ENCODE data around the gene POLR2F. TPM values are rescaled to one million over a fixed set of nuclear protein-coding genes. Genes with fewer than 3 reads are reported as not detected.

POLR2F gene
- total and polyA plus RNA-seq, 9 of the 15 experiments (the other 6 are each of a cell fraction or from before 2014, with no cell fraction given), result 98.9 to 410 (median 168) TPM

DNA sequence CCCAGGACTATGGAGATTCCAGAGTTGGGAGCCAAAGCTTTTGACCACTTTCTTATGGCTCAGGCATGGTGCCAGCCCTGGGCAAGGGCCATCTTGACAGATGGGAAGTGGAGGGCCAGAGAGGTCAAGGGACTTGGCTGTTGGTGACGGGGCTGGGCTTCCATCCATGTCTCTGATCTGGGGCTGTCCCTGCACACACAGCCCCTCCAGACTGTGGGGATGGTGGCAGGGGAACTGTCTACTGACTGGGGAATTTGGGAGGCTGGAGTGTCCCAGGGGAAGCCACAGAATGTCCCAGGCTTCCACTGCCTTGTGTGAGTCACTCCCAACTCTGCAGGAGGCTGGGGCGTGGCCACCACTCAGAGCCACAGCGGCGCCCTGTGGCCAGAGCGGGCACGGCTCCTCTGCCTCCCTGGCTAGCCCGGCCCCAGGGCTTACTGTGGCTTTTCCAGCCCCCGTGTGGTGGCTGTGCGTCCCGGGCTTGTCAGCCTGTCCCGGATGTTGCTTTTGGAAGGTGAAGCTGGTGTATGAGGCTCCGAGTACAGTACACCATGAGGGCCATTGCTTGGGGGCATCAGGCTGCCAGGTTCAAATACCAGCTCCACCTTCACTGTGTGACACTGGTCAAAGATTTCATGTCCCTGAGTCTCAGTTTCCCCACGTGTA, 19.7 kb upstream of the POLR2F start:
- POLR2A ChIA-PET, result interaction anchor here (0.5 to 2.0 kb wide), 5 partner anchors 20 to 268 kb away, joined by 3 to 6 read pairs (median 4); partner anchors contain the start of genes C22orf23, MAFF, MICALL1 and POLR2F
- no peaks in the 10 kb centered on the region for H3K79me2 ChIP-seq (ENCODE audit: control insufficient read depth, insufficient read depth, low read length)
- CTCF ChIA-PET (ENCODE audit: low intra/inter-chr PET ratio), result interaction anchor here (0.5 to 1.4 kb wide), 3 partner anchors 46 to 142 kb away, joined by 3 to 5 read pairs (median 3); no protein-coding TSS in a partner anchor
- no peaks in the 10 kb centered on the region for H4K20me1 ChIP-seq (replicated peaks; ENCODE audit: control insufficient read depth, insufficient read depth, low read length)
- peak; percentile 93 for FAIRE-seq
- H3K4me1 ChIP-seq (replicated peaks in 1 of 2; ENCODE audit: control insufficient read depth in 2 of 2, insufficient read depth in 2 of 2, low read length in 2 of 2), result peaks cover 9 to 24% of the 10 kb centered on the region in 2 experiments; a peak in 4 of 5 replicates
- peak overlapping the region; percentile 73 for H3K27ac ChIP-seq (ENCODE audit: extremely low read depth, low read depth, low read length)
- in situ Hi-C loops (cut with MboI), result no loop called here
- H3K27me3 ChIP-seq (ENCODE audit: control insufficient read depth in 2 of 2, insufficient read depth in 2 of 2, low read length in 2 of 2), result no peaks in the 10 kb centered on the region
- no peaks in the 10 kb centered on the region for H3K9me1 ChIP-seq (ENCODE audit: control insufficient read depth, insufficient read depth, low read length)
- peaks cover 5% of the 10 kb centered on the region; the same call in 1 of the 3 replicates for H3K36me3 ChIP-seq (ENCODE audit: control insufficient read depth, insufficient read depth, low read length)
- peak overlapping the region; percentile 38 to 68 for H3K9ac ChIP-seq (ENCODE audit: insufficient read depth in 1 of 2, low read depth in 2 of 2, low read length in 2 of 2)
- no TSS peak for BruUV-seq (replicated peaks)
- peak overlapping the region; percentile 63 for H3K4me2 ChIP-seq (ENCODE audit: insufficient read depth, low read length)
- peak; percentile 100 for ATAC-seq
- intact Hi-C loops (cut with micrococcal nuclease), result no loop called here
- under 1% methylated on average over 12 of the region's 13 CpGs for WGBS (ENCODE audit: insufficient coverage, low coverage, missing lambda C conversion rate)
- H3K9me3 ChIP-seq (replicated peaks; ENCODE audit: control insufficient read depth, insufficient read depth, low read depth, low read length), result no peaks in the 10 kb centered on the region
- DNase-seq (ENCODE audit: extremely low read depth in 1 of 4, low spot score in 3 of 4), result peak; percentile 87 to 91 (median 88)
- H2AFZ ChIP-seq (ENCODE audit: low read depth, low read length), result peak overlapping the region; percentile 91
- no peak overlapping the region for H3K4me3 ChIP-seq
- TF ChIP-seq LEF1 (IDR thresholded peaks at IDR 0.05) (no peak), ZNF134 (CRISPR knock-in tag; conservative IDR thresholded peaks at IDR 0.05) (no peak), RAD21 (CRISPR knock-in tag; conservative IDR thresholded peaks at IDR 0.05 in 1 of 2, IDR thresholded peaks at IDR 0.05 in 1 of 2) (peak; percentile 42 to 76), C11orf30 (IDR thresholded peaks at IDR 0.05; ENCODE audit: low read depth) (no peak), CHAMP1 (IDR thresholded peaks at IDR 0.05) (no peak), RBBP5 (IDR thresholded peaks at IDR 0.05; ENCODE audit: borderline replicate concordance, insufficient read depth, low read length, poor library complexity, severe bottlenecking) (no peak), FOSL1 (tag; conservative IDR thresholded peaks at IDR 0.05) (peak; percentile 86), MEIS2 (IDR thresholded peaks at IDR 0.05; ENCODE audit: partially characterized antibody) (peak; percentile 30), CHCHD3 (CRISPR knock-in tag; IDR thresholded peaks at IDR 0.05) (no peak), SP1 (CRISPR knock-in tag; IDR thresholded peaks at IDR 0.05) (peak; percentile 92), JUND (IDR thresholded peaks at IDR 0.05; ENCODE audit: borderline replicate concordance, low read depth, low read length) (peak; percentile 89), JUND (tag; IDR thresholded peaks at IDR 0.05; ENCODE audit: borderline replicate concordance, low read depth, low read length) (peak; percentile 81; the same call in 1 of the 3 replicates), MAZ (CRISPR knock-in tag; conservative IDR thresholded peaks at IDR 0.05 in 1 of 2, IDR thresholded peaks at IDR 0.05 in 1 of 2) (peak; percentile 45 to 86; a peak in 3 of 4 replicates)
- TF ChIP-seq, protein P1, sequence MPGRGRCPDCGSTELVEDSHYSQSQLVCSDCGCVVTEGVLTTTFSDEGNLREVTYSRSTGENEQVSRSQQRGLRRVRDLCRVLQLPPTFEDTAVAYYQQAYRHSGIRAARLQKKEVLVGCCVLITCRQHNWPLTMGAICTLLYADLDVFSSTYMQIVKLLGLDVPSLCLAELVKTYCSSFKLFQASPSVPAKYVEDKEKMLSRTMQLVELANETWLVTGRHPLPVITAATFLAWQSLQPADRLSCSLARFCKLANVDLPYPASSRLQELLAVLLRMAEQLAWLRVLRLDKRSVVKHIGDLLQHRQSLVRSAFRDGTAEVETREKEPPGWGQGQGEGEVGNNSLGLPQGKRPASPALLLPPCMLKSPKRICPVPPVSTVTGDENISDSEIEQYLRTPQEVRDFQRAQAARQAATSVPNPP (IDR thresholded peaks at IDR 0.05; ENCODE audit: borderline replicate concordance, insufficient read depth, insufficient read length), result no peak
- TF ChIP-seq, protein P2, sequence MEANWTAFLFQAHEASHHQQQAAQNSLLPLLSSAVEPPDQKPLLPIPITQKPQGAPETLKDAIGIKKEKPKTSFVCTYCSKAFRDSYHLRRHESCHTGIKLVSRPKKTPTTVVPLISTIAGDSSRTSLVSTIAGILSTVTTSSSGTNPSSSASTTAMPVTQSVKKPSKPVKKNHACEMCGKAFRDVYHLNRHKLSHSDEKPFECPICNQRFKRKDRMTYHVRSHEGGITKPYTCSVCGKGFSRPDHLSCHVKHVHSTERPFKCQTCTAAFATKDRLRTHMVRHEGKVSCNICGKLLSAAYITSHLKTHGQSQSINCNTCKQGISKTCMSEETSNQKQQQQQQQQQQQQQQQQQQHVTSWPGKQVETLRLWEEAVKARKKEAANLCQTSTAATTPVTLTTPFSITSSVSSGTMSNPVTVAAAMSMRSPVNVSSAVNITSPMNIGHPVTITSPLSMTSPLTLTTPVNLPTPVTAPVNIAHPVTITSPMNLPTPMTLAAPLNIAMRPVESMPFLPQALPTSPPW (CRISPR knock-in tag; IDR thresholded peaks at IDR 0.05), result peak; percentile 31; the same call in 1 of the 2 replicates
